Breast epithelium (tissue), 4 donors: ENCODE data around the gene SAT1. TPM values are rescaled to one million over a fixed set of nuclear protein-coding genes. Genes with fewer than 3 reads are reported as not detected.
A peak's percentile ranks its signal among the peaks of the same experiment; 100 is the strongest.

Experiments used
- DNase-seq, 2 donors: peaks; one replicate each; pipeline ENCODE4 v3.0.0-alpha.2; 2019; ENCODE audit warnings: low spot score in 2 of 2
- H3K27ac ChIP-seq, 2 donors: fragments of 200-600 bp; sonication (generic) in 1 of 2; one replicate each; pipeline ENCODE4 v1.5.1; 2016 to 2019; ENCODE audit warnings: mild to moderate bottlenecking in 1 of 2
- H3K27me3 ChIP-seq, 2 donors: fragments of 200-600 bp; sonication (generic) in 1 of 2; one replicate each; pipeline versions ENCODE4 v1.5.1 to v1.6.0; 2017 to 2019; ENCODE audit warnings: control low read depth in 1 of 2, mild to moderate bottlenecking in 1 of 2
- H3K36me3 ChIP-seq: fragments of 200-600 bp; one replicate; pipeline ENCODE4 v1.5.1; 2019
- H3K4me1 ChIP-seq, 2 donors: fragments of 200-600 bp; sonication (generic); one replicate each; pipeline ENCODE4 v1.5.1; 2016 to 2019; ENCODE audit warnings: control low read depth in 1 of 2
- H3K4me3 ChIP-seq, 3 donors: fragments of 200-600 bp; sonication (generic); 1 replicate in 2 of 3; 2 replicates in 1 of 3; pipeline ENCODE4 v1.5.1; 2016 to 2019; ENCODE audit warnings: mild to moderate bottlenecking in 3 of 3, moderate library complexity in 2 of 3
- H3K9me3 ChIP-seq, 2 donors: fragments of 200-600 bp; sonication (generic) in 1 of 2; one replicate each; pipeline ENCODE4 v1.5.1; 2016 to 2019; ENCODE audit warnings: control low read depth in 1 of 2
- POLR2A ChIP-seq: fragments of 450-650 bp; IDR thresholded peaks from one replicate; pipeline ENCODE4 v1.6.1; 2016; ENCODE audit warnings: antibody characterized with exemption, mild to moderate bottlenecking, moderate library complexity
- POLR2AphosphoS5 ChIP-seq, 3 donors: sonication (generic); formaldehyde crosslinking; IDR thresholded peaks; one replicate each; pipeline ENCODE4 v1.6.1; 2017; ENCODE audit warnings: antibody characterized with exemption in 3 of 3
- intact Hi-C: fragments of 100-400 bp; cut with DNase I; formaldehyde crosslinking; loops from one replicate; pipeline ENCODE4 v1.15.1; 2023; ENCODE audit warnings: low total_unique reads
- total RNA-seq, 3 donors: library from RNA; depleted of rRNA; stranded (reverse); fragments of >200 nt; gene quantifications; one replicate each; pipeline ENCODE4 v1.1.0, GENCODE V29; 2016
- TF ChIP-seq, protein P1 (sequence below), 3 donors: fragments of 450-650 bp; IDR thresholded peaks; one replicate each; pipeline ENCODE4 v1.5.1; 2016 to 2017; ENCODE audit warnings: antibody characterized with exemption in 3 of 3, mild to moderate bottlenecking in 3 of 3, moderate library complexity in 3 of 3

The SAT1 gene
- total RNA-seq, 3 donors from 2014 or later, result 980 to 1,359 (median 1,246) TPM

- no peak overlapping the region for H3K27ac ChIP-seq
- TF ChIP-seq, protein P1, sequence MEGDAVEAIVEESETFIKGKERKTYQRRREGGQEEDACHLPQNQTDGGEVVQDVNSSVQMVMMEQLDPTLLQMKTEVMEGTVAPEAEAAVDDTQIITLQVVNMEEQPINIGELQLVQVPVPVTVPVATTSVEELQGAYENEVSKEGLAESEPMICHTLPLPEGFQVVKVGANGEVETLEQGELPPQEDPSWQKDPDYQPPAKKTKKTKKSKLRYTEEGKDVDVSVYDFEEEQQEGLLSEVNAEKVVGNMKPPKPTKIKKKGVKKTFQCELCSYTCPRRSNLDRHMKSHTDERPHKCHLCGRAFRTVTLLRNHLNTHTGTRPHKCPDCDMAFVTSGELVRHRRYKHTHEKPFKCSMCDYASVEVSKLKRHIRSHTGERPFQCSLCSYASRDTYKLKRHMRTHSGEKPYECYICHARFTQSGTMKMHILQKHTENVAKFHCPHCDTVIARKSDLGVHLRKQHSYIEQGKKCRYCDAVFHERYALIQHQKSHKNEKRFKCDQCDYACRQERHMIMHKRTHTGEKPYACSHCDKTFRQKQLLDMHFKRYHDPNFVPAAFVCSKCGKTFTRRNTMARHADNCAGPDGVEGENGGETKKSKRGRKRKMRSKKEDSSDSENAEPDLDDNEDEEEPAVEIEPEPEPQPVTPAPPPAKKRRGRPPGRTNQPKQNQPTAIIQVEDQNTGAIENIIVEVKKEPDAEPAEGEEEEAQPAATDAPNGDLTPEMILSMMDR (IDR thresholded peaks at IDR 0.05), result no peak
- TF ChIP-seq POLR2AphosphoS5 (IDR thresholded peaks at IDR 0.05) (no peak), POLR2A (no peak)
- intact Hi-C loops, result no loop called here
Observed at GRCh38 chrX:23773601-23774175, 9.3 kb upstream of the SAT1 start.

DNA sequence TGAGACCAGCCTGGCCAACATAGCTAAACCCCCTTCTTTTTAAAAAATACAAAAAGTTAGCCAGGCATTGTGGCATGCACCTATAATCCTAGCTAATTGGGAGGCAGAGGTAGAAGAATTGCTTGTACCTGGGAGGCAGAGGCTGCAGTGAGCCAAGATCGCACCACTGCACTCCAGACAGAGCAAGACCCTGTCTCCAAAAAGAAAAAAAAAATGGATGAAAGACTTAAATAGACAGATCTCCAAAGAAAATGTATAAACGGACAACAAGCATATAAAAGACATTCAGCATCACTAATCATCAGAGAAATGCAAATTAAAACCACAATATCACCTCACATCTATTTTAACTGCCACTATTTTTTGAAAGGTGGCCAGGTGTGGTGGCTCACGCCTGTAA, 6.6 kb upstream of the SAT1 start:
- TF ChIP-seq POLR2AphosphoS5 (IDR thresholded peaks at IDR 0.05) (no peak), POLR2A (no peak)
- TF ChIP-seq, protein P1 (IDR thresholded peaks at IDR 0.05), result no peak
- DNase-seq, result no peak
- peaks cover 0 to 3% of the 10 kb centered on the region in 2 donors for H3K27me3 ChIP-seq
- no peaks in the 10 kb centered on the region for H3K4me1 ChIP-seq
- H3K4me3 ChIP-seq, result no peak overlapping the region
- H3K27ac ChIP-seq, result no peak overlapping the region
- H3K36me3 ChIP-seq, result no peaks in the 10 kb centered on the region
- H3K9me3 ChIP-seq, result no peaks in the 10 kb centered on the region
- intact Hi-C loops, result no loop called here

More at GRCh38 chrX:23773601-23774175, 9.3 kb upstream of the SAT1 start:
- Histone ChIP-seq H3K9me3 (no peaks in the 10 kb centered on the region), H3K4me1 (no peaks in the 10 kb centered on the region), H3K36me3 (no peaks in the 10 kb centered on the region), H3K27me3 (peaks cover 0 to 3% of the 10 kb centered on the region in 2 donors), H3K4me3 (no peak overlapping the region)
- DNase-seq, result no peak

- Histone ChIP-seq H3K27me3 (peaks cover 0 to 2% of the 10 kb centered on the region in 2 donors), H3K36me3 (no peaks in the 10 kb centered on the region), H3K4me3 (no peak overlapping the region), H3K27ac (no peak overlapping the region), H3K9me3 (no peaks in the 10 kb centered on the region), H3K4me1 (no peaks in the 10 kb centered on the region)
- no peak for TF ChIP-seq POLR2A
- TF ChIP-seq, protein P1 (IDR thresholded peaks at IDR 0.05), result no peak
- no peak for TF ChIP-seq POLR2AphosphoS5 (IDR thresholded peaks at IDR 0.05)
- intact Hi-C loops, result no loop called here
- DNase-seq, result no peak
Observed at GRCh38 chrX:23779025-23779424, 3.9 kb upstream of the SAT1 start.

GRCh38 chrX:23782455-23782854, 518 bp upstream of the SAT1 start:
- Histone ChIP-seq H3K9me3 (no peaks in the 10 kb centered on the region), H3K27ac (peak overlapping the region; percentile 88 to 97)
- intact Hi-C loops, result no loop called here

More at GRCh38 chrX:23782455-23782854, 518 bp upstream of the SAT1 start:
- Histone ChIP-seq H3K27me3 (no peaks in the 10 kb centered on the region), H3K4me3 (peak overlapping the region; percentile 55 to 82 (median 65)), H3K4me1 (no peaks in the 10 kb centered on the region), H3K36me3 (no peaks in the 10 kb centered on the region)
- no peak for DNase-seq
- TF ChIP-seq, protein P1 (IDR thresholded peaks at IDR 0.05), result no peak
- no peak for TF ChIP-seq POLR2AphosphoS5 (IDR thresholded peaks at IDR 0.05)
- no peak for TF ChIP-seq POLR2A
